ENCODE results near the gene BRPF3.

- TF ChIP-seq EZH2phosphoT487 (IDR thresholded peaks at IDR 0.05; ENCODE audit: borderline replicate concordance, low read length) (no peak), CTCF (conservative IDR thresholded peaks at IDR 0.05; ENCODE audit: low read depth, low read length) (no peak), EZH2 (IDR thresholded peaks at IDR 0.05; ENCODE audit: low read length, unreplicated experiment) (no peak)
Observed at GRCh38 chr6:36242626-36243025, 46.1 kb downstream of the BRPF3 start.
